Measurements from ENCODE around the gene NHLH2. TPM values are rescaled to one million over a fixed set of nuclear protein-coding genes. Genes with fewer than 3 reads are reported as not detected.

The NHLH2 gene
- total RNA-seq, 1 experiment from 2014 or later = not detected

DNA sequence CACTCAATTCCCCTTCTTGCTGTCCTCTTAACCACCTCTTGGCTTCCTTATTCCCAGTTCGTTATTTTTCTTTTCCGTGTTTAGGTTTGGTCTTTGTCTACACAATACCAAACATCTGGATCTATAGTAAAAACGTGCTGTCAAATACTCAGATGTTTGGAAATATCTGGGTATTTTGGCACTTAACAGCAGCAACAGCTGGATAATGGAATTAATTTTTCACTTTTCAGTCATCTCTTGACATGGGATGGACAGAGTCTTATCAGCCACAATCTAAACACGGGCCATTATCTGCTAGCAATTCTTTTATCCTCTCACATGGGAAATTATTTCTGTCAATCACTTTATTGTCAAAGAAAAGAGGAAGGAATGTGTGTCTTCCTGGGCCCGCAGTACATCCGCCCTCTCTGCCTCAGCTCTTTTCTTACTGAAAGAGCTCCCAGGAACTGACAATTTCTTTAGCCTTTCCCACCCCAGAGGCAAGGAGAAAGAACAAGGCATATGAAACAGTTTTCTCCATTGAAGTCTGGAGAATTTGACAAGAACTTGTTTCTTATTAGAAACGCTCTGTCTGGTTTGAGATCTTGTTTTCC, 13.4 kb downstream of the NHLH2 start:
- no peak overlapping the region for H2AFZ ChIP-seq (ENCODE audit: low read depth, low read length, poor library complexity, severe bottlenecking)
- intact Hi-C loops (cut with micrococcal nuclease) = no loop called here
- no peaks in the 10 kb centered on the region; a peak in 1 of 4 replicates for H3K9me3 ChIP-seq (ENCODE audit: control insufficient read depth in 1 of 2, insufficient read depth in 1 of 2, low read depth in 1 of 2, low read length in 2 of 2)
- no peaks in the 10 kb centered on the region for H4K20me1 ChIP-seq (ENCODE audit: insufficient read depth)
- no peak overlapping the region for H3K27ac ChIP-seq (ENCODE audit: low read depth, low read length)
- no peak overlapping the region for H3K4me3 ChIP-seq (replicated peaks in 1 of 2; ENCODE audit: low read depth in 1 of 2, low read length in 2 of 2)
- TF ChIP-seq JUND (IDR thresholded peaks at IDR 0.05) = no peak
- no peak for TF ChIP-seq TCF7L2 (IDR thresholded peaks at IDR 0.05; ENCODE audit: borderline replicate concordance, extremely low read depth, insufficient read depth, insufficient read length)
- TF ChIP-seq EZH2 (IDR thresholded peaks at IDR 0.05) = no peak
- no peak for TF ChIP-seq POLR2A (IDR thresholded peaks at IDR 0.05; ENCODE audit: borderline replicate concordance, extremely low read depth, insufficient read depth, insufficient read length)
- no peak for TF ChIP-seq YY1 (IDR thresholded peaks at IDR 0.05; ENCODE audit: extremely low read depth, insufficient replicate concordance, low read depth, low read length)
- no peak for TF ChIP-seq SRF (IDR thresholded peaks at IDR 0.05; ENCODE audit: low read depth)
- TF ChIP-seq POLR2AphosphoS5 (IDR thresholded peaks at IDR 0.05; ENCODE audit: low read depth, low read length) = no peak
- no peak for TF ChIP-seq ZNF274 (IDR thresholded peaks at IDR 0.05; ENCODE audit: low read depth, low read length)
- no peak for TF ChIP-seq SP1 (IDR thresholded peaks at IDR 0.05; ENCODE audit: low read depth)
- no peak for TF ChIP-seq CEBPB (IDR thresholded peaks at IDR 0.05; ENCODE audit: low read depth)
- no peak for TF ChIP-seq ZFX (IDR thresholded peaks at IDR 0.05)
- no peak for TF ChIP-seq MAX (IDR thresholded peaks at IDR 0.05)
- no peak for TF ChIP-seq ZBTB33 (IDR thresholded peaks at IDR 0.05; ENCODE audit: extremely low read depth, insufficient replicate concordance, low read length)
- TF ChIP-seq RAD21 (IDR thresholded peaks at IDR 0.05; ENCODE audit: low read depth) = no peak
- TF ChIP-seq EGR1 (IDR thresholded peaks at IDR 0.05; ENCODE audit: low read depth) = no peak
- TF ChIP-seq EZH2phosphoT487 (IDR thresholded peaks at IDR 0.05; ENCODE audit: borderline replicate concordance) = no peak
- TF ChIP-seq FOSL1 (IDR thresholded peaks at IDR 0.05; ENCODE audit: low read depth) = no peak
- TF ChIP-seq, protein P1, sequence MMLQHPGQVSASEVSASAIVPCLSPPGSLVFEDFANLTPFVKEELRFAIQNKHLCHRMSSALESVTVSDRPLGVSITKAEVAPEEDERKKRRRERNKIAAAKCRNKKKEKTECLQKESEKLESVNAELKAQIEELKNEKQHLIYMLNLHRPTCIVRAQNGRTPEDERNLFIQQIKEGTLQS (IDR thresholded peaks at IDR 0.05) = no peak
- no peaks in the 10 kb centered on the region for H3K9me2 ChIP-seq (ENCODE audit: insufficient read depth)
- BruUV-seq (replicated peaks) = no TSS peak
- no peak for DNase-seq (ENCODE audit: low read depth, low spot score)
- ChIA-PET CTCF (no interaction called here), POLR2A (no interaction called here), RAD21 (ENCODE audit: low non-redundant PET in 1 of 2, low total read pairs in 2 of 2, uncharacterized antibody in 2 of 2, unreplicated experiment in 2 of 2) (no interaction called here)
- H3K27me3 ChIP-seq (ENCODE audit: insufficient read depth, low read length) = no peaks in the 10 kb centered on the region
- H3K4me2 ChIP-seq (ENCODE audit: low read length) = no peak overlapping the region
- H3K79me2 ChIP-seq (ENCODE audit: insufficient read depth, low read length) = no peaks in the 10 kb centered on the region
- no peak for ATAC-seq
- H3K36me3 ChIP-seq (ENCODE audit: control insufficient read depth in 1 of 2, insufficient read depth in 2 of 2, low read length in 2 of 2) = no peaks in the 10 kb centered on the region
- peaks cover 9 to 15% of the 10 kb centered on the region in 2 experiments; a peak in 3 of 4 replicates for H3K4me1 ChIP-seq (ENCODE audit: control insufficient read depth in 1 of 2, insufficient read depth in 2 of 2, low read length in 2 of 2)
- H3K9ac ChIP-seq (ENCODE audit: low read length) = no peak overlapping the region

Measured in HCT116 (cell line).